Adipocyte (in vitro differentiated cells): ENCODE data around the gene EFNA5.

Experiments
- DNase-seq: peaks from one replicate; pipeline ENCODE4 v3.0.0-alpha.2; 2015; ENCODE audit warnings: low read depth
- H3K27me3 ChIP-seq: replicated peaks from 2 replicates; pipeline ENCODE4 v1.7.0; 2013; ENCODE audit warnings: mild to moderate bottlenecking, low read length, moderate library complexity; ENCODE audit not compliant: control insufficient read depth, insufficient read depth
- H3K36me3 ChIP-seq: 2 replicates; pipeline ENCODE4 v1.7.0; 2013; ENCODE audit warnings: low read length, mild to moderate bottlenecking, moderate library complexity; ENCODE audit not compliant: control insufficient read depth, insufficient read depth, severe bottlenecking
- H3K4me1 ChIP-seq: 2 replicates; pipeline ENCODE4 v1.7.0; 2013; ENCODE audit warnings: mild to moderate bottlenecking, low read length, moderate library complexity; ENCODE audit not compliant: control insufficient read depth, insufficient read depth
- H3K4me3 ChIP-seq: 2 replicates; pipeline ENCODE4 v1.7.0; 2013; ENCODE audit warnings: mild to moderate bottlenecking, low read length, moderate library complexity
- H3K9ac ChIP-seq: 2 replicates; pipeline ENCODE4 v1.7.0; 2013; ENCODE audit warnings: mild to moderate bottlenecking, low read length, moderate library complexity
- H3K9me3 ChIP-seq: 2 replicates; pipeline ENCODE4 v1.7.0; 2013; ENCODE audit warnings: mild to moderate bottlenecking, low read length, moderate library complexity; ENCODE audit not compliant: control insufficient read depth

The EFNA5 gene

DNA sequence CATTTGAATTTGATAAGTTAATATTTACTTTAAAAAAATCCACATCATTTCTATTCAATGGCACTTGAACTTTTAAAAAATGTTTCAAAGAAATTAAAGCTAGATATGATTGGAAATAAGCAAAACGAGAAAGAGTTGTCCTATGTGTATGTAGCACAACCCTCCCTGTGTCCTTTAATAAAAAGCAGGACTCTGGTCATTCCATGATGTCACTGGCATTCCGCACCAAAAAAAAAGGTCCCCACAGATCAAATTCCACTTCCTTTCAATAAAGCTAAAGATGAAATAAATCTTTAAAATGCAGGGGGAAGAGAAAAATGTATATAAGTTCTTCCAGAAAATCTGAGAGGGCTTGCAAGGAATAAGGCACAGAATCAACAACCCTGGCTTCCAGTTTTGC lies 103.8 kb downstream of the EFNA5 start:
- Histone ChIP-seq H3K9me3 (no peaks in the 10 kb centered on the region), H3K36me3 (no peaks in the 10 kb centered on the region), H3K4me3 (no peak overlapping the region), H3K4me1 (peaks cover 26% of the 10 kb centered on the region), H3K27me3 (no peaks in the 10 kb centered on the region), H3K9ac (no peak overlapping the region)
- DNase-seq: no peak

DNA sequence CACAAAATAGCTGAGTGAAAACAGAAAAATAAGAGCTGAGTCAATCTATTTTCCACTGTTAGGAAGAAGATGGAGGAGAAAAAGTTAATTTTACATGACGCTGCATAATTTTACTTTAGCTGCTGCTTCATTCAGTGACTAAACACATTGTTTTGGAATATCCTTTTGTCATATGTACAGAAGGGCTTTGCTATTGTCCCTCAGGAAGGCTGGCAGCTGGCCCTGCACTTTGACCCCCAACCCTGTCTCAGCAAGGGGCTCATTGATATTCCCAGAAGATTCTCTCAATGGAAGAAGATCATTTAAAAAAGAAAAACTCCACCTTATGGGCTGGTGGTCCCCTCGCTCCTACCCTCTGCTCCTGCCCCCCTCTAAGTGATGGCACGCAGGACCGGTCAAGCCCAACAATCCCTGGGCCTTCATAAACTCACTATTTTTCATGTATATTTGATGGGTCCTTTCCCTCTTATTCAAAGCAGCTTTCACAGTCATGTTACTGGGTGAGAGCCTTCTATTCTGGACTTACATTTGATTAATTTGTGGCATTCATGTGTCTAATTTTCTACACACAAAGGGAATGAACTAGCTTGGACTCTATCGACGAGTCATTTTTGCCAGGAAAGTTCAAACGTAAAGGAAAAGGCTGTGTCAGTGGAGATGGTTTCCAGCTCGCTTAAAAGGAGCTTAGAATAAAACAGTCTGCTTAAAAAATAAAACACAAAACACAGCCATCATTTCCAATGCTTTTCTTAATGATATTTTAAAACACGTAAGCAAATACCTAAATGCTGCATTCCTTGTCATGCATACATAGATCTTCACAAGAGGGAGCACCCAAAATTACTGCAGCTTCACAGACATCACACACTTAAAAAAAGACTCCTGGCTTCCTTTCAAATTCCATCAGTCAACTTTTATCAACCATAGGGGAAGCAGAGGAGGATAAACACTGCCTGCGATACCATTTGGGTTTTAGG lies 104.7 kb downstream of the EFNA5 start:
- H3K27me3 ChIP-seq: no peaks in the 10 kb centered on the region
- H3K4me1 ChIP-seq: peaks cover 19% of the 10 kb centered on the region
- H3K9ac ChIP-seq: no peak overlapping the region
- H3K4me3 ChIP-seq: no peak overlapping the region
- H3K36me3 ChIP-seq: no peaks in the 10 kb centered on the region
- no peak for DNase-seq
- H3K9me3 ChIP-seq: no peaks in the 10 kb centered on the region

DNA sequence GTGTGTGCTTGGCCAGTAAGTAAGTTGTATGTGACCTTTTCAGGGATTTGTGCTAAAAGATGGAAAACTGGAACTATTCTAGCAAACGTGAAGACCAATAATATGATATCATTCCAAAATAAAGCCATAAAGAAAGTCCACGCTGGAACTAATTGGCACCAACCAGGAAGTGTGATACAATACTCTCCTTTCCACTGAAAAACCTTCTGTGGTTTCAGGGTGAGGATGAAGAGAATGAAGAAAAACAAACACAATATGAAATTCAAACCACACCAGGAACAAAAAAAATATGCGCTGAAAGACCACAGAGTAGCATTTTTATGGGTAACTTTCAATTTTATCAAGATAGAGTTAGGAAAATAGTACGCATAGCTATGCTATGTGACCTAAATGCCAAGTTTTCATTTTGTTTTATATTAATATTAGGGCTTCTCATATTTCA lies 105.8 kb downstream of the EFNA5 start:
- Histone ChIP-seq H3K36me3 (no peaks in the 10 kb centered on the region), H3K27me3 (no peaks in the 10 kb centered on the region), H3K4me3 (no peak overlapping the region), H3K9me3 (no peaks in the 10 kb centered on the region), H3K4me1 (peaks cover 9% of the 10 kb centered on the region), H3K9ac (no peak overlapping the region)
- DNase-seq: peak; percentile 90

DNA sequence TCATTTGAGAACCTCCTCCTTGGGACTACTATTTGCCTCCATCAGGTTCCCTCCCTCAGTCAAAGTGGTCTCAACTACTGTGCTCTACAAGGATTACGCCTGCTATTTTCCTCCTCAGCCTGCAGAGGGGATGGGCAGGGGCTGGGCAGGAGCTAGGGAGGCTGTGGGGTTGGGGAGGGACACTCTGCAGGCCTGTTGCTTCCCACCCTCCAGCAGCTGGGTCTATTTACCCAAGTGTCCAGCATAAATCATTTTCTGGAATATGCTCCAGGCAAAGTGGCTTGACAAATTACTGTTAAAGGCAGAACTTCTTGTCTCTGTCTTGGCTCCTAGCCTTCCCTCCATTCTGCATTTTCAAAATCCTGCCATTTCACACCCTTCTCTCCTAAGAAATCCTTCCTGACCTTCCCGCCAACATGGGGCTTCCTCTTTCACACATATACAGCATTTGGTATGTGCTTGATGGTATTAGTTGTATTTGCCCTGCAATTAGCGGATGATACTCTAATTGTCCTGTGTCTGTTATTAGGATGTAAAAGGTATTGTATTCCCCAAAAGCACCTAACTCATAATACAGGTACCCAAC lies 106.7 kb downstream of the EFNA5 start:
- peaks cover 9% of the 10 kb centered on the region for H3K4me1 ChIP-seq
- DNase-seq: peak; percentile 53
- no peaks in the 10 kb centered on the region for H3K9me3 ChIP-seq
- H3K4me3 ChIP-seq: no peak overlapping the region
- no peaks in the 10 kb centered on the region for H3K36me3 ChIP-seq
- H3K9ac ChIP-seq: no peak overlapping the region
- H3K27me3 ChIP-seq: no peaks in the 10 kb centered on the region

DNA sequence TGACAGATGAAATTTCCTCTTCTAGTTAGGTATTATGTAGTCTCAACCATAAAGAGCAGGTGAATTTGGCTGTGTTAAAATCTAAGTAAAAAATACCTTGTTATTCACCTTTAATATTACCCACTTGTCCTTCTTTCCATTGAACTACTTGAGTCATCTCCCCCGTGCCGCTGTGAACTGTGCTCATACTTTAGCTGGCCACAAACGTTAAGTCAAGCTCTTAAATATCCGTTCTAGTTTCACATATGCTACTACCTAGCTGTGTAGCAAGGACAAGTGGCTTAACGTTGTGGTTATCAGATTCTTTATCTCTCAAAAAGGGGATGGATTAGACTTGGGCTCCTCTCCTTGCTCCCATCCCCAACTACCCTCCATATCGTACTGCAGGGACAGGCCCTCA lies 110.4 kb downstream of the EFNA5 start:
- no peaks in the 10 kb centered on the region for H3K36me3 ChIP-seq
- no peaks in the 10 kb centered on the region for H3K9me3 ChIP-seq
- H3K4me3 ChIP-seq: no peak overlapping the region
- no peak overlapping the region for H3K9ac ChIP-seq
- no peak for DNase-seq
- peaks cover 11% of the 10 kb centered on the region for H3K4me1 ChIP-seq
- H3K27me3 ChIP-seq: no peaks in the 10 kb centered on the region

DNA sequence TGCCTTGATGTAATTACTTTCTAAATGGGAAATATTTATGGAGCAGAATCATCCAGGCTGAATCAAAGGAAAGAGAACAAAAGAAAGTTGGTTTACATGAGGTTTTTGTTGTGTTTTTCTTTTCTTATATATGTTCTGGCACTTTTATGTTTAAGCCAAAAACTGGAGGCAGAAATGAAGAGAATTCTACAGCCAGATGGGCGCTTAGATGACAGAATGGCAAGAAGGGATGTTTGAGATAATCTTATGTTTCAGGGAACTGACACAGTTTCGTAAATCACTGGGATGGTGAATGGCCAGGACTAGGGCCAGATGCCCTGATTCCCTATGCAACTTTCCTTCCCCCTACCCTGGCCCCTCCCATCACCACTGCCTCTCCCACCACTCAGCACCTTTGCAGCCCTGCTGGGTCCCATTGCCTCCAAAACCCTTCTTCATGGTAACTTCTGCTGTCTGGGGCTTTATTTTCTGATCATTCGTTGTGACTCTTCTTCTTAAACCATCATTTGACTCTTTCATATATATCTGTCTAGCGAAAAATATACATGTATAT lies 111.8 kb downstream of the EFNA5 start:
- Histone ChIP-seq H3K27me3 (no peaks in the 10 kb centered on the region), H3K9ac (no peak overlapping the region), H3K9me3 (no peaks in the 10 kb centered on the region), H3K4me1 (peaks cover 7% of the 10 kb centered on the region), H3K4me3 (no peak overlapping the region), H3K36me3 (no peaks in the 10 kb centered on the region)
- no peak for DNase-seq

DNA sequence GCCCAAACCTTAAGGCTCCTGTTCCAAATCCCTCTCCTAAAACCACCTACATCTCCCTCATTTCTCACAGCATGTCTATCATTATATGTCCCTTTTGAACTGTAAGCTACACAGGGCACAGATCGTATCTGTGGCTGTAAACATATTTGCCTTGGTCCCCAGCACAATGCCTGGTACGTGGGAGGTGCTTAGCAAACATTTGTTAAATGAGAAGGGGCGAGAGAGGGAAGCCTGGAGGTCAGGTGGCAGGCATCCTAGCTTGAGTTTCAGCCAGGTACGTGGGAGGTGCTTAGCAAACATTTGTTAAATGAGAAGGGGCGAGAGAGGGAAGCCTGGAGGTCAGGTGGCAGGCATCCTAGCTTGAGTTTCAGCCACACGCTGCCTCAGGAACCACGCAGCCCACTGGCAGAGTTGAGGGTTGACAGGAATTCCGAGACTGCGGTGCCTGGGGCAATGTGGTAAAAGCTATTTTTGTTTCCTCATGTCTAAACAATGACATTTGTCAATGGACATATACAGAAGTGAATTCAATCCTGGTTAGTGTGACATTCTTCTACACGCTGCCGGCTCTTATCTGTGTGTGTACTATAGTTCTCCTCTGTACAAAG lies 113.6 kb downstream of the EFNA5 start:
- Histone ChIP-seq H3K36me3 (no peaks in the 10 kb centered on the region), H3K4me1 (peaks cover 22% of the 10 kb centered on the region), H3K4me3 (no peak overlapping the region), H3K27me3 (no peaks in the 10 kb centered on the region), H3K9me3 (no peaks in the 10 kb centered on the region), H3K9ac (no peak overlapping the region)
- peak; percentile 91 for DNase-seq

DNA sequence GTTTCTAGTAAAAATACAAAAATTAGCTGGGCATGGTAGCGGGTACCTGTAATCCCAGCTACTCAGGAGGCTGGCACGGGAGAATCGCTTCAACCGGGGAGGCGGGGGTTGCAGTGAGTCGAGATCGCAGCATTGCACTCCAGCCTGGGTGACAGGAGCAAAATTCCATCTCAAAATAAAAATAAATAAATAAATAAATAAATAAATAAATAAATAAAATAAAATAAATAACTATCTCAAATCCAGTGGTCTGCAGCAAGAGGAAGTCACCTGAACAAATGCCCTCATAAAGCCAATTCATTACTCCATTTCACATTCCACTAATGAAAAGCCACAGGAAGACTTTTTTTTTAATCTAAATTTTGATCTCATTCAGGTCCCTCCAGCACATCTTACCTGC lies 114.2 kb downstream of the EFNA5 start:
- Histone ChIP-seq H3K4me1 (peaks cover 22% of the 10 kb centered on the region), H3K4me3 (no peak overlapping the region), H3K27me3 (no peaks in the 10 kb centered on the region), H3K36me3 (no peaks in the 10 kb centered on the region), H3K9me3 (no peaks in the 10 kb centered on the region), H3K9ac (no peak overlapping the region)
- no peak for DNase-seq

DNA sequence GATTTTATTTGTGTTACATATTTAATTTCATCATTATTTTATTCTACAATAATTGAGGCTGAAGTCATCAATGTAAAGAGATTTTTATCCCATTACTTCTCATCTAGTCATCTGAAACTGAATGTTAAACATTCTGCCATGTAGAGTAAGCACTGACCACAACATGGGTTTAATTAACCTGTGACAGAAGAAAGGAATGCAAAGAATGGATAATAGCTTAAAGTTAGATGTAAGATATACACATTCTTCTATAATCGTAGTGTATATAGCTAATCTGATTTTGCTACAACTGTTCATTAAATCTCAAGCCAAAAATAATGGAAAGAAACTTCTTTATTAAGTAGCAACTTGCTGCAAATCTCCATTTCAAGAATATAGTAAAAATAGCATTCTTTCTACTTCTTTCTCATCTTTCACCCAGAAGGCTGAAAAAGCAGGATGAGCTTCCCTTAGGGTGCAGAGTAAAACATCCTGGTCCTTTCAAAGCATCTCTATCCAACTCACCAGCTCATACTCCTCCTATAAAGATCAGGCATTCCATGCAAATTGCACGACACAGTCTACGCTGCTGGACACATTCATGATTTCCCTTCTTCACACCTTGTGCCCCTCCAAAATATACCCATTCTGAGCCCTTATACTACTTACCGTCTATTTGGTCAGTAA lies 115.2 kb downstream of the EFNA5 start:
- Histone ChIP-seq H3K4me3 (no peak overlapping the region), H3K9me3 (no peaks in the 10 kb centered on the region), H3K4me1 (peaks cover 22% of the 10 kb centered on the region), H3K9ac (no peak overlapping the region), H3K36me3 (no peaks in the 10 kb centered on the region), H3K27me3 (no peaks in the 10 kb centered on the region)
- DNase-seq: peak; percentile 52

DNA sequence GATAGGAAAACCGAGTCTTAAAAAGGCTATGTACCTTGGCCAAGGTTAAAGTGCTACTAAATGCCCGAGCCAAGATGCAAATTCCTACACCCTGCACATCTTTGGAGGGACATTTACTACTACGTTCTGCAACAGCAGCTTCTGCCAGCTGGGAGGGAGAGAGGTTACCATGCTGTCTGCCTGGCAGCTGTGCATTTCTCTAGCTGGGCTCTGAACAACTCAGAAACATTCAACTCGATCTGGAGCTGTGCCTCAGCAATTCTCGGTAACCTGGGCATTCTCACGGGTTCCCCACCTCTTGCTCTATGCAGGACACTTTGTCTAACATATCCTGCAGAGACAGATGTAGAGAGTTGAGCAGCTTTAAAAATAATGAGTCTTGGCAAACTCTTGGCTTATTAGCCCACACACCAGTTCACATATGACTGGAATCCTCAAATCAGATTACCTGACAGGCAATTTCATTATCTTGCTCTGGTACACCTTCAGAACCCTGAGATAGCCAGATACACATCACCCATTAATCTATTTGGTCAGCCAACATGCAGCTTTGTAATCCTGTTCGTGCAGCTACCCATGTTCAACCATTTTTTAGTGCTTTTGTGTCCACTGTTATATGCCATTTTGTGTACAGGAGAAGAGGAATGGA lies 115.8 kb downstream of the EFNA5 start:
- Histone ChIP-seq H3K4me1 (peaks cover 22% of the 10 kb centered on the region), H3K36me3 (no peaks in the 10 kb centered on the region), H3K9ac (no peak overlapping the region), H3K9me3 (no peaks in the 10 kb centered on the region), H3K27me3 (no peaks in the 10 kb centered on the region), H3K4me3 (no peak overlapping the region)
- DNase-seq: no peak
